Activated CD4-positive, alpha-beta T cell treated with anti-CD3 and anti-CD28 coated beads for 36 hours (primary cell): ENCODE results near the gene DMAC2L. TPM values are rescaled to one million over a fixed set of nuclear protein-coding genes. Genes with fewer than 3 reads are reported as not detected.
"Not testable (repeated sequence)": the region's sequence is repeated elsewhere in the genome, so short reads cannot be mapped to it uniquely, and the experiment has no call there.

ENCODE experiments used
- ATAC-seq: fragments of 200-7000 bp; cut with Tn5 transposase; one replicate; pipeline ENCODE4 v1.10.0; 2021; ENCODE audit warnings: mild to moderate bottlenecking, moderate library complexity
- CTCF ChIA-PET: fragments of 350-600 bp; sonication (Branson Sonifier 250); formaldehyde crosslinking; loops from one replicate; lab custom pipeline; 2021; ENCODE audit warnings: antibody characterized with exemption; lab: Charles Lee
- POLR2A ChIA-PET: fragments of 350-600 bp; sonication (Branson Sonifier 250); formaldehyde crosslinking; loops from one replicate; lab custom pipeline; 2021; ENCODE audit warnings: antibody characterized with exemption, inconsistent platforms; lab: Charles Lee
- DNase-seq: peaks from one replicate; pipeline ENCODE4 v3.0.0-alpha.2; 2020
- H3K27ac Mint-ChIP-seq: one replicate; pipeline ENCODE4 v1.8.0; 2021; ENCODE audit warnings: mixed read lengths
- H3K27me3 Mint-ChIP-seq: one replicate; pipeline ENCODE4 v1.8.0; 2021; ENCODE audit warnings: mixed read lengths
- H3K36me3 Mint-ChIP-seq: one replicate; pipeline ENCODE4 v1.8.0; 2021; ENCODE audit warnings: low read depth, mixed read lengths
- H3K4me1 Mint-ChIP-seq: one replicate; pipeline ENCODE4 v1.8.0; 2021; ENCODE audit warnings: mixed read lengths
- H3K4me3 Mint-ChIP-seq: one replicate; pipeline ENCODE4 v1.8.0; 2021; ENCODE audit warnings: mild to moderate bottlenecking, moderate library complexity, mixed read lengths
- H3K9me3 Mint-ChIP-seq: one replicate; pipeline ENCODE4 v1.8.0; 2021; ENCODE audit warnings: low read depth, mixed read lengths
- intact Hi-C, 2 experiments: fragments of 100-400 bp; cut with DNase I in 1 of 2; cut with micrococcal nuclease in 1 of 2; formaldehyde crosslinking; loops; one replicate each; pipeline versions ENCODE4 v1.14.2 to v1.15.1; 2022 to 2024; cut with DNase I, micrococcal nuclease
- total RNA-seq, 2 experiments: library from RNA; stranded (reverse); gene quantifications; one replicate each; pipeline ENCODE4 v1.2.3, GENCODE V29; 2021

The DMAC2L gene
- total RNA-seq, 2 experiments from 2014 or later = 7.4 to 12.6 TPM

DNA sequence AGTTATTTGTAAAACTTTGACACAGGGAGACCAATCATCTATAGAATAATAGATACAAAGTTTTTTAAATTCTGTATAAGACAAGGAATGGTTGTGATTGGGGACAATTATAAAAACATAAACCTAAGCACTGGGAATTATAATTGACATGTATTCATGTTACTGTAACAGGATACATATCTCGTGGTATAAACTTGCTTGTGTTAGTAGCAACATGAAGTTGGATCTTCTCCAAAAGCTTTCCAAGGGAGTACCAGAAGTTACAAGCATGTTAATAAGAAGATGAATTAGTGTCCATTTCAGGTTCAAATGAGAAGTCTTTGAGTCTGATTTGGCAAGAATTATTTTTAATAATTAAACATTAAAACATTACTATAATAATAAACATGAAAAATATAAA, 42.4 kb downstream of the DMAC2L start:
- DNase-seq (no peak), ATAC-seq (no peak)
- peaks cover 3% of the 10 kb centered on the region for H3K4me1 Mint-ChIP-seq
- no peak overlapping the region for H3K27ac Mint-ChIP-seq
- no peak overlapping the region for H3K4me3 Mint-ChIP-seq
- no peaks in the 10 kb centered on the region for H3K27me3 Mint-ChIP-seq
- POLR2A ChIA-PET = no interaction called here
- intact Hi-C loops = no loop called here
- H3K9me3 Mint-ChIP-seq = no peaks in the 10 kb centered on the region
- peaks cover 27% of the 10 kb centered on the region for H3K36me3 Mint-ChIP-seq
- CTCF ChIA-PET = interaction anchor here (0.7 to 1.8 kb wide), 3 partner anchors 9 to 666 kb away, joined by 4 to 6 read pairs (median 4); no protein-coding TSS in a partner anchor

DNA sequence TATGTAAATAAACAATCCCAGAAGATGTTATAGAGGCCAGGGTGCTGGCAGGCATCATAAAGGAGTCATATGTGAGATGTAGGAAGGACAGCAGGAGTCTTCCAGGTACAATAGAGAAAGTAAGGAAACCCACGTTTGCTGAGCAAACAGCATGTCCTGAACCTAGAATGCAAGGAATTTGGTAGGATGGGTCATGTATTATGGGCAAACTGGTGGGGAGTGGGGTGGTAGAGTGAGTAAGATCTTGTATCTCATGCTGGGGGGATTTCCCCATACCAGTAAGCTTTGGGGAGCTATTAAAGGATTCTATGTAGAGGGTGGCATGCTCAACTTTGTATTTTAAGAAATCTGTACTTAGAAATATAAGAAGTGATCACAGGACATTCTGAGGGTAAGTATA, 43.6 kb downstream of the DMAC2L start:
- H3K36me3 Mint-ChIP-seq = peaks cover 27% of the 10 kb centered on the region
- ChIA-PET CTCF (interaction anchor here (0.6 to 1.5 kb wide), 4 partner anchors 11 to 1861 kb away, joined by 3 to 6 read pairs (median 4); no protein-coding TSS in a partner anchor), POLR2A (no interaction called here)
- intact Hi-C loops = no loop called here
- DNase-seq (no peak), ATAC-seq (no peak)
- no peaks in the 10 kb centered on the region for H3K27me3 Mint-ChIP-seq
- H3K4me3 Mint-ChIP-seq = no peak overlapping the region
- H3K9me3 Mint-ChIP-seq = no peaks in the 10 kb centered on the region
- H3K4me1 Mint-ChIP-seq = peaks cover 3% of the 10 kb centered on the region
- H3K27ac Mint-ChIP-seq = no peak overlapping the region

DNA sequence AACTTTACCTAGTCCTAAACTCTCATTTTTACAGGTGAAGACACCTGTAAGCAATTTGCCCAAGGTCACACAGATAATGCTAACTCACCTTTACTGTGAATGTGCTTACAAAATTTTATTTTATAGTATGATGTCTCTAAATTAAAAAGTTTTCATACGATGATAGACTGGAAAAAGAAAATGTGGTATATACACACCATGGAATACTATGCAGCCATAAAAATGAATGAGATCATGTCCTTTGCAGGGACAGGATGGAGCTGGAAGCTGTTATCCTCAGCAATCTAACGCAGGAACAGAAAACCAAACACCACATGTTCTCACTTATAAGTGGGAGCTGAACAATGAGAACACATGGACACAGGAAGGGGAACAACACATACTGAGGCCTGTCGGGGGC, 44.2 kb downstream of the DMAC2L start:
- ATAC-seq, H3K4me3 Mint-ChIP-seq, H3K4me1 Mint-ChIP-seq, POLR2A ChIA-PET, DNase-seq, H3K9me3 Mint-ChIP-seq, H3K27ac Mint-ChIP-seq, H3K27me3 Mint-ChIP-seq, intact Hi-C loops: not testable (repeated sequence)
- H3K36me3 Mint-ChIP-seq = peaks cover 27% of the 10 kb centered on the region
- CTCF ChIA-PET = interaction anchor here (0.6 to 1.1 kb wide), 3 partner anchors 36 to 1860 kb away, joined by 3 to 6 read pairs (median 3); no protein-coding TSS in a partner anchor

DNA sequence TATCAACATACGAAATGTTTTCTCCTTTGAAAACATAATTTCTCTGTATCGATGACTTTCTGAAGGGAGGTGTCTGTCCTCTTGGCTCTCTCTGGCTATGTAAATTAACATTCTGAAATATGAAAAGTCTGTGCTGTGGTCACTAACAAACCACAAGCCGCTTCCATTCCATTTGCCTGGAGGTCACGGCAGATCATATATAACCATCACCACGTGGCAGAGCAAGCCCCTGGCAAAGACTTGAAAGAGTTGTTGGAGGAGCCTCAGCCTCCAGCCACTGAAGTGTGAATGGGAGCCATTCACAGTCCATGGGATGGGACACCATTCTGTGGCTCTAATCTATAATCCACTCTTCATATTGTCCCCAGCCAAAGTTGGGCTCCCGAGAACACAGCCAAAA, 45.0 kb downstream of the DMAC2L start:
- POLR2A ChIA-PET = no interaction called here
- Mint-ChIP-seq H3K4me1 (peaks cover 6% of the 10 kb centered on the region), H3K4me3 (no peak overlapping the region), H3K27me3 (no peaks in the 10 kb centered on the region), H3K36me3 (peaks cover 26% of the 10 kb centered on the region), H3K27ac (no peak overlapping the region), H3K9me3 (no peaks in the 10 kb centered on the region)
- CTCF ChIA-PET = interaction anchor here (1.0 kb wide), 1 partner anchor 39 kb away, joined by 3 read pairs; no protein-coding TSS in a partner anchor
- intact Hi-C loops = no loop called here
- no peak for ATAC-seq
- DNase-seq = no peak

DNA sequence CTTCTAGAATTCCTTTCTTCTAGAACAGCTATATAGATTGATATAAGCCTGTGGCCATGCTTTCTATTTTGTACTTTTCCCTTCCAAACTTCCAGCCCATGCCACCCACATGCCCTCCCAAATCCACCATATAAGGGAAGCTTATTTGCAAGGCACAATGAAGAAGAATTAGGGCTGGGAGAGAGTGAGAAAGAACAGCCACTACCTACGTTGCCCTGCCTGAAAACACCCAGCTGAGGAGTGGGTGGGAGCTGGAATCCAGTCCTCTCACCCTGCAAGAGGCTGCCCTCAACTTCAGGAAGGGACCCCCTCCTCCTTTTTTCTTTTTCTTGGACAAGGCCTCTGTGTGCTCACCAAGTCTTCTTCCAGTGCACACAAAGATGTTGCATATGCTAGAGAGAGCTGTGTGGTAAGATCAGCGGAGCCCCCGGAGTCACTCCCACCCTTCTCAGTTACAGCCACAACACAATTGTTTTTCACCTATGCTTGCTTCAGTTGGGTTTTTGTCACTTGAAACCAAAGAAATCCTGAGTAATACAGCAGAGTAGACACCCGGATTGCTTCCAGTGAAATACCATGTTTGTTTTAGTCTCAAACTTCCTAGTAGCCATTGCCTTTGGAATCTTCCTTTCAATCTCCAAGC, 45.8 kb downstream of the DMAC2L start:
- Mint-ChIP-seq H3K4me3 (no peak overlapping the region), H3K9me3 (peaks cover 3% of the 10 kb centered on the region), H3K4me1 (peaks cover 13% of the 10 kb centered on the region), H3K27ac (no peak overlapping the region), H3K27me3 (no peaks in the 10 kb centered on the region), H3K36me3 (peaks cover 30% of the 10 kb centered on the region)
- DNase-seq = no peak
- POLR2A ChIA-PET = interaction anchor here (0.6 kb wide), 1 partner anchor 599 kb away, joined by 5 read pairs; no protein-coding TSS in a partner anchor
- no peak for ATAC-seq
- intact Hi-C loops = no loop called here
- CTCF ChIA-PET = interaction anchor here (1.0 kb wide), 1 partner anchor 40 kb away, joined by 3 read pairs; no protein-coding TSS in a partner anchor

DNA sequence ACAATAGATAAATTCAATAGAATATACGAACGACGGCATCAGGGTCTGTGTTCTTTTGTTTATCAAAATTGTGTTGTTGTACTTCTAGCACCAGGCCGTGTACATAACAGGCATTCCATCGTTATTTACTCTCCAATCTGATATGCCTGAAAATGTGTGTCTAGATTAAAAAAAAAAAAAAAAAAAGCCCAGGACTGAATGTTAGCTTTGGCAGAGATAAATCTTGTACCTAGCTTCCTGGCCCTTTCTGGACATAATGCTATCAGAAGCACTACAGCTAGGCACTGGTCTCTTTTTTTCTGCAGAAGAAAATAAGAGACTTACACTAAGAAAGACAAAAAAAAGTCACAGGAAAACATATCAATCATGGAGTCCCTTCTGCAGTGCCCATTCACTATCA, 47.5 kb downstream of the DMAC2L start:
- Mint-ChIP-seq H3K9me3 (peaks cover 3% of the 10 kb centered on the region), H3K4me1 (peaks cover 23% of the 10 kb centered on the region), H3K27me3 (no peaks in the 10 kb centered on the region), H3K36me3 (peaks cover 28% of the 10 kb centered on the region), H3K4me3 (no peak overlapping the region), H3K27ac (no peak overlapping the region)
- CTCF ChIA-PET = interaction anchor here (0.7 to 1.0 kb wide), 2 partner anchors 42 to 217 kb away, joined by 3 to 5 read pairs; no protein-coding TSS in a partner anchor
- ATAC-seq (no peak), DNase-seq (no peak)
- intact Hi-C loops = loop anchor here (5.0 kb wide), 3 partner anchors 37 to 163 kb away; partner anchors contain the start of gene SOS2 (in 1 of the 2)
- POLR2A ChIA-PET = no interaction called here

DNA sequence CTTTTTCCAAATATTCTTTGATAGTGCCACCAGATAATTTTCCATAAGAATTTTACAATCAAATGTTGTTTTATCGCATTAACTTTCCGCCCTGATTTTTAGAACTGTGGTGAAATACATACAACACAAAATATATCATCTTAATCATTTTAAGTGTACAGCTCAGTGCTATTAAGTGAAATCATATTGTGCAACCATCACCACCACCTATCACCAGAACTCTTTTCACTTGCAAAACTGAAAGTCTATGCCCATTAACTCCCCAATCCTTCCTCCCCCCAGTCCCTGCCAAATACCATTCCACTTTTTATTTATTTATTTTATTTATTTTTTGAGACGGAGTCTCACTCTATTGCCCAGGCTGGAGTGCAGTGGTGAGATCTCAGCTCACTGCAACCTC, 48.0 kb downstream of the DMAC2L start:
- Mint-ChIP-seq H3K27ac (no peak overlapping the region), H3K4me1 (peaks cover 23% of the 10 kb centered on the region), H3K4me3 (no peak overlapping the region), H3K27me3 (no peaks in the 10 kb centered on the region), H3K36me3 (peaks cover 28% of the 10 kb centered on the region), H3K9me3 (peaks cover 3% of the 10 kb centered on the region)
- CTCF ChIA-PET = interaction anchor here (0.7 kb wide), 1 partner anchor 217 kb away, joined by 3 read pairs; no protein-coding TSS in a partner anchor
- ATAC-seq (no peak), DNase-seq (no peak)
- POLR2A ChIA-PET = no interaction called here
- intact Hi-C loops = loop anchor here (5.0 kb wide), 3 partner anchors 38 to 162 kb away; partner anchors contain the start of gene SOS2 (in 1 of the 2)

DNA sequence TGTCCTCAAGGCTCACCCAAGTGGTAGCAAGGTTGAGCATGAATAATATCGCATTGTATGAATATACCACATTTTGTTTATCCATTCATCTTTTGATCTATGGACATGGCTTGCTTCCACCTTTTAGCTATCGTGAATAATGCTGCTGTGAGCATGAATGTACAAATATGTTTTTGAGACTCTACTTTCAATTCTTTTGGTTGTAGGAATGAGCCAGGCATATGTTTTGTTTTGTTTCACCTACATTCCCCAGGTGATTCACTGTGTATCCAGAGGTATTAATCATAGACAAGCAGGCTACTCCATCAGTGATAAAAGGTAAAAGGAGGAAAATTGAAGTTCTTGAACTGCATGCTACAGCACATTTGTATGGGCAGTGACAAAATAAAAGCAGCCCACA, 48.7 kb downstream of the DMAC2L start:
- no peak for DNase-seq
- Mint-ChIP-seq H3K27me3 (no peaks in the 10 kb centered on the region), H3K4me1 (peaks cover 20% of the 10 kb centered on the region), H3K36me3 (peaks cover 24% of the 10 kb centered on the region), H3K27ac (no peak overlapping the region), H3K4me3 (no peak overlapping the region), H3K9me3 (peaks cover 3% of the 10 kb centered on the region)
- POLR2A ChIA-PET = no interaction called here
- intact Hi-C loops = loop anchor here (5.0 kb wide), 3 partner anchors 39 to 161 kb away; partner anchors contain the start of gene SOS2 (in 1 of the 2)
- CTCF ChIA-PET = no interaction called here
- ATAC-seq = no peak

DNA sequence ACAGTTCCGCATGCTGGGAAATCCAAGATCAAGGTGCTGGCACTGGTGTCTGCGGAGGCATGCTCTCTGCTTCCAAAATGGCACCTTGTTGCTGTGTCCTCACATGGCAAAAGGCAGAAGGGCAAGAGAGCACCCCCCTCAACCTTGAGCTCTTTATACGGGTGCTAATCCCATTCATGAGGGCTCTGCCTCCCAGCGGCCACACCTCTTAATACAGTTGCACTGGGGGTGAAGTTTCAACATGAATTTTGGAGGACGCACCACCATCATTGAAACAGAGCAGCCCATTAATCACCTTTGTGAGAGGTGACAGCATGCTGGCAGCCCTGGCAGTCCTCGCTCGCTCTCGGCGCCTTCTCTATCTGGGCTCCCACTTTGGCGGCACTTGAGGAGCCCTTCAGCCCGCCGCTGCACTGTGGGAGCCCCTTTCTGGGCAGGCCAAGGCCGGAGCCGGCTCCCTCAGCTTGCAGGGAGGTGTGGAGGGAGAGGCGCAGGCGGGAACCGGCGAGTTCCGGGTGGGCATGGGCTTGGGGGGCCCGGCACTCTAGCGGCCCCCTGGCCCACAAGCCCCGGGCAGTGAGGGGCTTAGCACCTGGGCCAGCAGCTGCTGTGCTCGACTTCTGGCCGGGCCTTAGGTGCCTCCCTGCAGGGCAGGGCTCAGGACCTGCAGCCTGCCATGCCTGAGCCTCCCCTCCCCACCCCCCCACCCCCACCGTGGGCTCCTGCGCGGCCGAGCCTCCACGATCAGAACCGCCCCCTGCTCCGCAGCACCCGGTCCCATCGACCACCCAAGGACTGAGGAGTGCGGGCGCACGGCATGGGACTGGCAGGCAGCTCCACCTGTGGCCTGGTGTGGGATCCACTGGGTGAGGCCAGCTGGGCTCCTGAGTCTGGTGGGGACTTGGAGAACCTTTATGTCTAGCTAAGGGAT, 49.6 kb downstream of the DMAC2L start:
- Mint-ChIP-seq H3K36me3 (peaks cover 18% of the 10 kb centered on the region), H3K4me1 (peaks cover 20% of the 10 kb centered on the region)
- intact Hi-C loops = loop anchor here (2.0 to 5.0 kb wide), 5 partner anchors 35 to 161 kb away; partner anchors contain the start of genes CDKL1 (in 1 of the 2), DMAC2L (in 1 of the 2), L2HGDH (in 1 of the 2) and SOS2 (in 1 of the 2)
- ATAC-seq, H3K4me3 Mint-ChIP-seq, H3K9me3 Mint-ChIP-seq, H3K27me3 Mint-ChIP-seq, DNase-seq, H3K27ac Mint-ChIP-seq: not testable (repeated sequence)
- ChIA-PET POLR2A (interaction anchor here (1.0 kb wide), 1 partner anchor 35 kb away, joined by 4 read pairs; the partner anchor contains the start of gene CDKL1), CTCF (interaction anchor here (2.5 kb wide), 1 partner anchor 41 kb away, joined by 10 read pairs; no protein-coding TSS in a partner anchor)

DNA sequence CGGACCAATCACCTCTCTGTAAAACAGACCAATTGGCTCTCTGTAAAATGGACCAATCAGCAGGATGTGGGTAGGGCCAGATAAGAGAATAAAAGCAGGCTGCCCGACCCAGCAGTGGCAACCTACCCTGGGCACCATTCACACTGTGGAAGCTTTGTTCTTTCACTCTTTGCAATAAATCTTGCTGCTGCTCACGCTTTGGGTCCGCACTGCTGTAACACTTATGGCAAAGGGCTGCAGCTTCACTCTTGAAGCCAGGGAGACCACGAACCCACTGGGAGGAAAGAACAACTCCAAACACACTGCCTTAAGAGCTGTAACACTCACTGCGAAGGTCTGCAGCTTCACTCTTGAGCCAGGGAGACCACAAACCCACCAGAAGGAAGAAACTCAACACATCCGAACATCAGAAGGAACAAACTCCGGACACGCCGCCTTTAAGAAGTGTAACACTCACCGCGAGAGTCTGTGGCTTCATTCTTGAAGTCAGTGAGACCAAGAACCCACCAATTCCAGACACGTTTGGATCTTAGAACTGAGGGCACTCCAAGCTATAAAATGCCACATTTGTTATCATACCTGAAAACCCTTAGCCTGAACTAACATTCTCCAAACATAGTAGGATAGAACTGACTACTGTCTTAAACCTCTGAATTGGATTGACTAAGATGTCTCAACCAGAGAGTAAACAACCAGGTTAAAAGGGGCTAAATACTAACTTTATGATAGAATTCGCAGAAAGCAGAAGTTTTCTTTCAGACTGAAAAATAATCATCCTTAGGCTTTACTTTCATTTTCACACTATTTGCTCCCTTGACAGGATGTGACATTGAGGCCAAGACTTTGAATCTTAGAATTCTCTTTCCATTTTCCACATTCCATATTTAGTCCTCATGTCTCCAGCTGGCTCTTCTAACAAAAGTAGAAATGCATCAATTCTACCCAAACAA, 50.9 kb downstream of the DMAC2L start:
- peaks cover 3% of the 10 kb centered on the region for H3K9me3 Mint-ChIP-seq
- ATAC-seq (peak; percentile 40), DNase-seq (peak; percentile 60)
- peaks cover 8% of the 10 kb centered on the region for H3K36me3 Mint-ChIP-seq
- H3K4me3 Mint-ChIP-seq = peak overlapping the region; percentile 82
- peaks cover 20% of the 10 kb centered on the region for H3K4me1 Mint-ChIP-seq
- POLR2A ChIA-PET = interaction anchor here (1.0 to 1.3 kb wide), 3 partner anchors 34 to 51 kb away, joined by 3 to 7 read pairs (median 4); partner anchors contain the start of genes CDKL1, DMAC2L and L2HGDH
- no peaks in the 10 kb centered on the region for H3K27me3 Mint-ChIP-seq
- H3K27ac Mint-ChIP-seq = peak overlapping the region; percentile 94
- intact Hi-C loops = loop anchor here (1.0 to 5.0 kb wide), 8 partner anchors 19 to 159 kb away; partner anchors contain the start of genes CDKL1 (in 1 of the 2), DMAC2L (in 1 of the 2), L2HGDH (in 1 of the 2) and SOS2 (in 1 of the 2)
- CTCF ChIA-PET = interaction anchor here (0.8 to 2.7 kb wide), 8 partner anchors 9 to 52 kb away, joined by 3 to 11 read pairs (median 4); no protein-coding TSS in a partner anchor
